HG03342 (cell line): ENCODE data around the gene MAML1.
"Not testable (repeated sequence)": the region's sequence is repeated elsewhere in the genome, so short reads cannot be mapped to it uniquely, and the experiment has no call there.

ENCODE experiments used
- ATAC-seq: cut with Tn5 transposase; IDR thresholded peaks from one replicate; pipeline ENCODE4 v1.9.1; 2021; ENCODE audit warnings: mild to moderate bottlenecking, moderate library complexity; ENCODE audit not compliant: unreplicated experiment

The MAML1 gene

DNA sequence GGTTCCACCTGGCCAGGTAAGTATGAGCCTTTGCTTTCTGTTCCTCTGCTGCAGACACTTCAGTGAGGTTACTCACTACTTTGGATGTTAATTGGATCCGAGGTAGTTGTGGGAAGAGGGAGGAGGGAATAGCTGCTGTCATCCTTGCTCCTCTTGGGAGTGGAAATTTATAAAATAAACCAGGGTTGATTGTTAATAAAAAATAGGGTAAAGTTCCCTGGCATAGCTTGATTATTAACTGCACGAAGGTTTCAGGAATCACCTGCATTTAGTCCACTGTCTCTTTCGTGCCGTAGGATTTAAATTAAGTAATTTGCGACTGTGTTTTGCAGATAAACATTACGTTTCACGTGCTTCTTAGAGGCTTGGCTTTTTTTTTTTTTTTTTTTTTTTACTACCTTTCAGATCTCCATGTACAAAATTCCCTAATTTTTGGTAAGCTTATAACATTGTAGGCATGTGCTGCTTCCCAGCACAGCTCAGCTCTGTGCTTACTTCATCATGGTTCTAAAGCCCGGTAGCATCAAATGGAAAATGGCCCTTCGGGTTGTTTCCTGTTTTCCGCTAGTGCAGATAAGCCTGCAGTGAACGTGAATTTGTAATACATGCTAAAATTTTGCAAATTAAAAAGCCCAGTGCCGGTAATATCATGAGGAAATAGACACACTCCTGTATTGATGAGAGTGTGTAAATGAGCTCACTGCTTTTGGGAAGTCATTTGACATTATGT lies 34.3 kb downstream of the MAML1 start:
- no peak for ATAC-seq

DNA sequence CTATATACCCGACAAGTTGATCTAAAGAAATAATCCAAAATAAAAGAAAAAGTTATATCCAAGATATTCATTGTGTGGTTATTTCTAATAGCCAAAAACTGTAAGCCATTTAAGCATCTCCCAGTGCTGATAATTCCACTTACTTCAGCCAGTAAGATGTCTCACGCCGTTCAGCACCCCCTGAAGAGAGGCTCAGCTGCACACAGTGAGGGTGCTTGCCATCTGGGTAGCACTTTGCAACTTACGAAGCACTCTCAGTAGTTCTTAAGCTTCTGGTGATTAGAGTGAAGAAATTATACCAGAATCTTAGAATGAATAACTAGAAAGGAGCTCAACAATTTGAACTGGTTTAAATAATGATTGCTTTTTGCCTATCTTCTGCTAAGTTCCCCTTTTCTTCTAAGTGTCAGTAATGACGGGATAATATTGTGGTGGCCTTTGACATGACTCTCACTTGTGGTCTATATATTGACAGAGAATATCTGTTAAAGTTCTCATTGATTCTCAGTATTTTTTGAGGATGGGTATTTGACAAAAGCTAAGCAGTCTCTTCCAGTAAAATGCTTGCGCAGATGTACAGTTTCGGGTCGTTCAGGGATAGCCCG lies 35.0 kb downstream of the MAML1 start:
- no peak for ATAC-seq

DNA sequence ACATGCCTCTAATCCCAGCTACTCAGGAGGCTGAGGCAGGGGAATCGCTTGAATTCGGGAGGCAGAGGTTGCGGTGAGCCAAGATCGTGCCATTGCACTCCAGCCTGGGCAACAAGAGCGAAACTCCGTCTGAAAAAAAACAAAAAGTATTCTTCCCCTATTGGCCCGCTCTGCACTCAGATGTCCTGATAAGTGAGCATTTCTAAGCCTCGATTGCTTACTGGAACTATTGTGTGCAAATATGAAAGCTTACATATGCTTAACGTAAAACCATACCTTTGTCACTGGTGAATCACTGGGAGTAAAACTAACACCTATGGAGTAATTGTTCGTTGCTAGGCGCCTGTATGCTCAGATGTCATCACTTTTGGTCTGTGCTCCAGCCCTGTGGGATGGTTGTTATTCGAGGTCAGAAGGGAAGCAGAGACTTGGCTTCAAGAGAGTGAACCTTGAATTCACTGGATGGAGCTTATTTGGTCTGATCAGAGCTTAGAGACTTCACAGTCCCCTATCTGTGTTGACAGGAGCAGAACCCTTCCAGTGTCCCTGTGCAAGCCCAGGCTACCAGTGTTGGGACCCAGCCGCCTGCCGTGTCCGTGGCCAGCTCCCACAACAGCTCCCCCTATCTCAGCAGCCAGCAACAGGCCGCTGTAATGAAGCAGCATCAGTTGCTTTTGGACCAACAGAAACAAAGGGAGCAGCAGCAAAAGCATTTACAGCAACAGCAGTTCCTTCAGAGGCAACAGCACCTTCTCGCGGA lies 35.9 kb downstream of the MAML1 start:
- ATAC-seq: no peak

DNA sequence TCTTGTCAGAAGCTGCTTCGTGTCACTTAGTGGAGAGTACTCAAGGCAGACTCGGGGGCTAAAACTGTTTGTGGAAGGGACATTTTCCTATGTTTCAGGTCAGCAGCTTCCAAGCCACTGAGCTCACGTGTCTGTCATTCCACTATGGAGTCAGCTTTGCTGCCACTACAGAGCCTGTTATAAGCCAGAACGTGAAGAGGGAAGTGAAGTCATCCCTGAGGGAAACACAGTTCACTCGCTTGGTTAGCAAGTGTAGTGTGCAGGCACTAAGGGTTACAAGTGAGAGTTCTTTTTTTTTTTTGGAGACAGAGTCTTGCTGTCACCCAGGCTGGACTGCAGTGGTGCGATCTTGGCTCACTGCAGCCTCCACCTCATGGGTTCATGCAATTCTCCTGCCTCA lies 36.6 kb downstream of the MAML1 start:
- ATAC-seq: no peak

DNA sequence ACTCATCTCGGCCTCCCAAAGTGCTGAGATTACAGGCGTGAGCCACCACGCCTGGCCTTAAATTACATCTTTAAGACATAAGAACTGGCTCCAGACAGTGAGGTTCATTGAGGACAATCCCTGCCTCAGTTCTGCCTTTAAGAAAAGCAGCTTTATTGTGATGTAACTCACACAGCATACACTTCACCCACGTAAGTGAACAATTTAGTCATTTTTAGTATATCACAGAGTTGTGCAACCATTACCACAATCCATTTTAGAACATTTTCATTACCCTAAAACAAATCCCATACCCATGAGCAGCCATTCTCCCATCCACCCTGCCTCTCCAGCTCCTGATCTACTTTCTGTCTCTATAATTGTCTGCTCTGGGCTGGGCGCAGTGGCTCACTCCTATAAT lies 37.2 kb downstream of the MAML1 start:
- ATAC-seq: no peak

DNA sequence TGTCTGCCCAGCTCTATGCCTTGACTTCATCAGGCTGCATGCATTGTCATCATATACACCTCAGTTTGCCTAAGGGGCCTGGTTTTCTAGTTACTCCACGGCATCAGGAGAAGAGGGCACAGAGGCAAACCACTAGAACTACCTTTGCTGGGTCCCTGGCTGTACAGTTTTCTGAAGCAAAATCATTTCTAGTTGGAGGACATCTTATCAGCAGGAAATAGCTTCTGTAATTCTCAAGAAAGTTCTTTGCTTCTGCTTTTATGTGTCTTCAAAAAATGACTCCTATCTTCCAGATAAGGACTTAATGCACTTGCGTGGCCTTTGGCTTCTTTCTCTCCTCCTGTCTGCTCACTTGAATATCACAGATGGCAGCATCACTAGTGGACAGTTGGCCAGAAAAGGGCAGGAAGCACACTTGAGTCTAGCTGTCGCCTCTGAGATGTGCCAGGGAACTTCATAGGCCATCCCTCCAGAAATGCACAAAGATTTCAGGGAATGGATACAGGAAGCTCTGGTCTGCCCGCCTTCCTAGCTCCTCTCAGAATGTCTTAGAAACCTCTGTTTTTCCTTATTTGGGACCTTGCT lies 38.8 kb downstream of the MAML1 start:
- ATAC-seq: no peak

DNA sequence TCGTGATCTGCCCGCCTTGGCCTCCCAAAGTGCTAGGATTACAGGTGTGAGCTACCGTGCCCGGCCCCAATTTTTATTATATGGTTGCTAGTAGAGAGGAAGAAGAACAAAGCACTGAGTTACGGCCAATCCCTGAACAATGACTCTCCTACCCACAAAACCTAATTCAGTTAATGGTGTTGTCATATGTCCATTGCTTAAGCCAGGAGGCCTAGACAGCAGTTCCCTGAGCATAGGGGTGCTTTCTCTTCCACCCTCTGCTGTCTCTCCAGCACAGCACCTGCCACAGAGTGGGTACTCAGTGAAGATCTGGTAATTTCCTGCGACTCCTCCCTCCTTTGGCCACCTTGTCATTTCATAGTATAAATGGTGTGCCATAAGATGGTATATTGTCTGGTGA lies 39.7 kb downstream of the MAML1 start:
- no peak for ATAC-seq

DNA sequence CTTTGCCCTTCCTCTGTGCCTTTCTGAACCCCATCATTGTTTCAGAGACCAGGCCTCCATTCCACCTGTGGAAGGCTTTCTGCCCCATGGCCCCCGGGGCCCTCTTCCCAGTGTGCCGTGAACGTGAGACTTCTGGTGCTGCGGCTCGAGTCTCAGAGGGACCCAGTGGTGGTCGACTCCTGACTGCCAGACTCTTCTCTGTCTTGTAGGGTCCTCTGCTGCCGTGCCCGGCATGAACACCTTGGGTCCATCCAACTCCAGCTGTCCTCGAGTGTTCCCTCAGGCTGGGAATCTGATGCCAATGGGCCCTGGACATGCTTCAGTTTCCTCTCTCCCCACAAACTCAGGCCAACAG lies 41.0 kb downstream of the MAML1 start:
- ATAC-seq: no peak

DNA sequence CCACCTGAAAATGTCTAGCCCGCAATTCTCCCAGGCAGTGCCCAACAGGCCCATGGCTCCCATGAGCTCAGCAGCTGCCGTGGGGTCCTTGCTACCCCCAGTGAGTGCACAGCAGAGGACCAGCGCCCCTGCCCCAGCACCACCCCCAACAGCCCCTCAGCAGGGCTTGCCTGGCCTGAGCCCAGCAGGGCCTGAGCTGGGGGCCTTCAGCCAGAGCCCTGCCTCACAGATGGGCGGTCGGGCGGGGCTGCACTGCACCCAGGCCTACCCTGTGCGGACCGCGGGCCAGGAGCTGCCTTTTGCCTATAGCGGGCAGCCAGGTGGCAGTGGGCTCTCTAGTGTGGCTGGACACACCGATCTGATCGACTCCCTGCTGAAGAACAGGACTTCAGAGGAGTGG lies 41.8 kb downstream of the MAML1 start:
- no peak for ATAC-seq

DNA sequence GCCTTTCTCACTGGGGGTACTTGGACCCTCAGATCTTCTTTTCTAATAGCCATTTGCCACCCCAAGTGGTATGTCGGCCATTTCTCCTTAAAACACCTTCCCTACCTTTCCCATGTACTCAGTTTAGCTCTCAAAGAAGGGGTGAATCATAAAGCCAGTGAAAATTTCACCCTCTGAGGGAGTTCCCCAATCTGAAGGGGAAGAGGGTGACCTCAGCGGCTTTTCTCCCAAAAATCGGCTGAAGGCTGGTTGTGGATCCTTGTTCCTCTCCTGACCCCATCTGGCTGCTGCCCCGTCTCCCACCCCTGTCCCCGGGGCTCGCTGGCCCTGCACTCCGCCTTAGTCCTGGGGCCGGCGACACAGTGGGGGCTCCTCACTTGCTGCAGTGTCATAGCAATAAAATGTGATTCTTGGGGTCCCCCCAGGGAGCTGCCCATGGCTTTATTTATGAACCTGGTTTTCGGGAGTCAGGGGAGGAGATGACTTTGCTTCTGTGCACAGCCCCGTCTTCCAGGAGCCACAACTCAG lies 43.9 kb downstream of the MAML1 start:
- ATAC-seq: no peak

DNA sequence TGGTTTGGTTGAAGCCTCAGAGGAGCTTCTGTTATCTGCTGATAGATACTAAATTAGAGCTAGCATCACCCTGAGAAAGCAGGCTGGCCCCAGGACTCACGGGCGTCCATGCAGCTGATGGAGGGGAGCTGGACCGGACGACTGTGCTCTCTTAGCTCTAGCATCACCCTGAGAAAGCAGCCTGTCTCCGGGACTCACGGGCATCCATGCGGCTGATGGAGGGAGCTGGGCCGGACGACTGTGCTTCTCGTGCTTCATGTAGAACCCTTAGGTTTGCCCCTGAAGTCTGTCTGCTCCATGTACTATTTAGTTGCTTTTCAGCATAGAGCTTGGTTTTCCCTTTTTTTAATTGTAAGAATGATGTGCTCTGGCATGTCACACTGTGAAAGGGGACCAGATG lies 44.8 kb downstream of the MAML1 start:
- no peak for ATAC-seq

DNA sequence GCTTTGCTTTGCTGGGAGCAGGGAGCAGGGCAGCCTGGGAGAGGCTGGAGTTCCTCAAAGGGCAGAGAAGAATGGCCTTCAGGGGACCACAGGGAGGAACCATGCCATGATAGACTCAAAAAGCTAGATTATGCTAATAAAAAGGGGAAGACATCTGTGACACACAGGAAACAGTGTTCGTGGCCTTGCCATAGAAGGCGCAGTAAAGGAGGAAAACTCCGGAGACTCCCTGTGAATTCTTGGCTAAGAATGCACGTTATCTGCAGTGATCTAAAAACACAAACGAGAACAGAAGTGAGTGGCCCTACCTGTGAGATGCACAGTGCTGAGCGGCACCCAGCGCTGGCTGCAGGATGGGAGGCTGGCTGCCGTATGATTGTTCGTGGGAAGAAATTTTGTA lies 45.3 kb downstream of the MAML1 start:
- no peak for ATAC-seq

DNA sequence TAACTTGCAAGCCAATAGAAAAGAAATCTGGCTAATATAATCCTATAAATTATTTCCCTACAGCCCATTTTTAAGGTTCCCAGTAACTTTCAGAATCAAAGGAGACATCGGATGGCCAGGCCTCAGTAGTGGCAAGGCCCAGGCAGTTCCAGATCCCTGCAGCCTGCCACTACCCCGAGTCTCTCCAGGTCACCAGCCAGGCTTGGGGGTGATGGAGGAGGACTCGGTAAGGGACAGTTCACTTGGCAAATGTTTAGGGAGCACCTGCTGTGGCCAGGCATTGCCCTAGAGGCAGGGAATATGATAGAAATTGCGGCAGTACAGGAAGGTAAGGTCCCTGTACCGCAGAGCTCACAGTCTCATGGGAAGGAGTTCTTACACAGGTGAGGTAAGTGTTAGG lies 46.0 kb downstream of the MAML1 start:
- ATAC-seq: no peak

DNA sequence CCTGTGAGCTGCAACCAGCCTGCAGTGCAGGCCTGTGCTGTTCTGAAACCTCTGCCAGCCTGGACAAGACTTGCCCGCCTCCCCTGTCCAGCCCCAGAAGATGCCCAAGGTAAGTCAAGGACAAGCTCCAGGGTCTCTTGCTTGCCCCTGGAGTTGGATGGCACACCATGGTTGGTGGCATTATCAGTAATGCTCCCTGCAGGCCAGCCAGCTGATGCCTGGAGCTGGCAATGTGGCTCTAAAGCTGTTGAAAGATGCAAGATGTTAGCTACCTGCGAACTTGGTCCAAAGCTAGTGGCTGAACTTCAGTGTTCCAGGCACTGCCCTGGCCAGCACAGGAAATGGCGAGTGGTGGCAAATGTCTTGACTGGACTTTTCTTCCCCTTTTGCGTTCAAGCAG lies 47.2 kb downstream of the MAML1 start:
- no peak for ATAC-seq

DNA sequence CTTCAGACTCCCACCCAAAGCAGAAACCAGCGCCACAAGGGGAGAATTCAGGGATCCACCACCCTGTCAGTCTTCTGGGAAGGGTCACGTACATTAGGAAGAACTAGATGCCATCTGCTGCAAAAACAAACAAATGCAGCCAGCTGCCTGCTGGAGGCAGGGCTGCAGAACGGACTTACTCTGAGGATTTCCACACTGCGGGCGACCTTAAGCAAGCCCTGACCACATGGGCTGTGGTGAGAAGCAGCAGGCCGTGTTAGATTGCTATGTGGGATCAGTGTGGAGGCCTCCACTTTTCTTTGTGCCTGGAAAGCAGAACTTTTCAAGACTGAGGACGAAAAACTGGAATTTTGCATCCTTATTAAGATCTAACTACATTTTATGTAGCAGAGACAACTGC lies 47.7 kb downstream of the MAML1 start:
- ATAC-seq: no peak

DNA sequence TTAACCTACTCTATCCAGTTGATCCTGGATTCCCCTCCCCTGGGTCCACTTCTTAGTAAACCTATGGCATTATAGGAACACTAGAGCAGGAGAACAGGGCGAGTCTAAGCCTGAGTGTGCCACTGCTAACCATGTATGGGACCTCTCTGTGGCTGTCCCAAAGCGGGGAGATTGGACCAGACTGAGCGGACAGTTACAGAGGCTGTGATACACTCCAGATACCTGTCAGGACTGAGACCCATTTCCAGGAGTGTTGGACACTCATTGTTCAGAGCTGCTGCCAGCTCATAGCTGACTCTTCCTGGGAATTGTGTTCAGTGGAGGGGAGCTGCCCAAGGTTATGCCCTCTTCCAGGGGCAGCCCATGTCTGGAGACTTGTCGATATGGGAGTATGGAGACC lies 49.2 kb downstream of the MAML1 start:
- ATAC-seq: no peak

DNA sequence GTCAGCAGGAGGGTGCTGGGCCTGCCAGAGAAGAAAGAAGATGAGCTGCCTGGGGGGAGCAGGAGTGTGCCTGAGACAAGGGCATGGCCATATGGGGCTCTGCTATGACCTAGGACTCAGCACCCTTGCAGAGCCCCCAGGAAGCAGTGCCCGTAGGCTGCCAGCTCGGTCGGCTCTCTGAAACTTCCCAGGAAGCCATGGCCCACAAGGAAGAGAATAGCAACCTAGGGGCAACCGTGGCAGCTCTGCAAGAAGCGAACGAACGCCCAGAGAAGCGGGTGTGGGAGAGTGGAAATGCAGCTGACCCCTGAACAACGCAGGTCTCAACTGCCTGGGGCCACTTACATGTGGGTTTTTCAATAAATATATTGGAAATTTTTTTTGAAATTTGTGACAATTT lies 50.5 kb downstream of the MAML1 start:
- no peak for ATAC-seq

DNA sequence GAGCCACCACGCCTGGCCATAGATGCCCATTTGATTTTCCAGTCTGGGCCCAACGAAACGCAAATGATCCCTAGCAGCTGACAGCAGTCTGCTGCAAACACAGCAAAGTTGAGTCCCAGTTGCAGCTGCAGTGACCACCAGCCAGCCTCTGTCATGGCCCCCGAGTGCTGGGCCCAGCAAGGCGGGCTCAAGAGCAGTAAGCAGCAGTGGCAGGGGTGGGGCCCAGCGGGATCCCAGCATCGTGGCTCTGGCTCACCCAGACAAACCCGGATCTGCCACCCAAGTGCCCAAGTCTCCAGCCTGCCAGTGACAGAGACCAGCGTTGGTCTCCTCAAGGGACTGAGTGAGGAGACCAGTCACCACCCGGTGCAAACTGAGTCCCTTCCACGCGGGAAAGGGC lies 54.2 kb downstream of the MAML1 start:
- no peak for ATAC-seq

DNA sequence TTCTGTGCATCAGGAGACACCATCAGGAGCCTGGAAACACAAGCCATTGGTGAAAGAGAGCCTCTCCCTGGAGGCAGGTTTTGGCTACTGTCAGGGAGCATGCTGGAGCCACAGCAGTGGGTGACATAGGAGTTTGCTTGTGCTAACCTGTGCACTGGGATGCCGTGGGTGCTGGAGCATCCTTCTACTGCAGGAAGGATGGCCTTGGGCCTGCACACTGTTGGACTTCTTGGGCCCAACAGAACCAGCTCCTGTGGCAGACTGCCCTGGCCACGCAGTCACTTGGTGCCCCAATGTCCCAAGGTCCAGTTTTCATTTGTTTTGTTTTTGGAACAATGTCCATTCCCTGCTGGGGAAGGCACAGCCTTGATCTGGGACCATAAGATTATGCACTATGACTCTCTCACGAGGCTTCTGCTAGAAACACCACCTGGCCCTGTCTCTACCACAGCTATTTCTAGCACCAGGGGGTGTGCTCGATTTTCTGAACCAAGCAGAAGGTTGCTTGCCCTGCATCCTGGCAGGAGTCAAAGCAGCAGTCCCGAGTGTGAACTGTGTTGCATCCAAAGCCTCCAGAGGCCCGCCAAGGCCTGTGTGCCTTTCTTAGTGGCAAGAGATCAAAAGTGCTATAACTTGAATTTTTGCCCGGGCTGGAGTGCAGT lies 55.7 kb downstream of the MAML1 start:
- ATAC-seq: no peak

DNA sequence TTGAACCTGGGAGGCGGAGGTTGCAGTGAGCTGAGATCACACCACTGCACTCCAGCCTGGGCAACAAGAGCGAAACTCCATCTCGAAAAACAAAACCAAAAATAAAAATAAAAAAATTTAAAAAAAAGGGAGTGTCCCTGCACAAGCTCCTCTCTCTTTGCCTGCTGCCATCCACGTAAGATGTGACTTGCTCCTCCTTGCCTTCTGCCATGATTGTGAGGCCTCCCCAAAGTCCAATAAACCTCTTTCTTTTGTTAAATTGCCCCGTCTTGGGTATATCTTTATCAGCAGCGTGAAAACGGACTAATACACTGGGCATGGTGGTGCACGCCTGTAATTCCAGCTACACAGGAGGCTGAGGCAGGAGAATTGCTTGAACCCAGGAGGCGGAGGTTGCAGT lies 56.7 kb downstream of the MAML1 start:
- ATAC-seq: not testable (repeated sequence)
